ENCODE data around the gene GLYATL1. TPM values are rescaled to one million over a fixed set of nuclear protein-coding genes. Genes with fewer than 3 reads are reported as not detected.

GLYATL1 gene
- total and polyA plus RNA-seq, 2 of the 13 experiments (the other 11 are each of a cell fraction or from before 2014, with no cell fraction given): 0.17 TPM; not detected in 1

DNA sequence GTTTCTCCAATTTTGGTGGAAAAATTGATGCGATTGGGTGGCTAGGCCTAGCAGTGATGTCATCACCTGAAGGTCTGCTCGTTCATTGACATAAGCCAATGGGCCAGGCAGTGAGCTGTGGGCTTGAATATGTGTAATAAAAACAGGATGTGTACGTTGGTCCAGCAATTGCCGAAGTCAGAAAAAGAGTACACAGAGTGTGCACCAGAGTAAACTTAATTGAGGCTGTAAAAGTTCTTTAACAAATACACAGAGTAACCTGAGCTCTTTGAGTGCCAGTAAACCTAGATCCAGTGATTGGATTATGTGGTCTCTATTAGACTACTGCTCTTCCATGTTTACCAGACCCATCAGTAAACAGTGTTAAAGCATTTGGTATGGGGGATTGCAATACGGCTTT lies 13.0 kb upstream of the GLYATL1 start (continued):
- TF ChIP-seq ZNF558 (CRISPR knock-in tag; IDR thresholded peaks at IDR 0.05; ENCODE audit: borderline replicate concordance) (no peak), ZNF777 (CRISPR knock-in tag; IDR thresholded peaks at IDR 0.05) (no peak), MXI1 (IDR thresholded peaks at IDR 0.05; ENCODE audit: borderline replicate concordance, low read depth, low read length) (no peak), ZSCAN30 (CRISPR knock-in tag; IDR thresholded peaks at IDR 0.05) (no peak), ZNF260 (CRISPR knock-in tag; IDR thresholded peaks at IDR 0.05; ENCODE audit: borderline replicate concordance, low read depth) (no peak), NAIF1 (CRISPR knock-in tag; IDR thresholded peaks at IDR 0.05; ENCODE audit: borderline replicate concordance) (no peak), MTF2 (CRISPR knock-in tag; IDR thresholded peaks at IDR 0.05; ENCODE audit: borderline replicate concordance) (no peak), ZNF7 (CRISPR knock-in tag; IDR thresholded peaks at IDR 0.05) (no peak)
- TF ChIP-seq, protein P1, sequence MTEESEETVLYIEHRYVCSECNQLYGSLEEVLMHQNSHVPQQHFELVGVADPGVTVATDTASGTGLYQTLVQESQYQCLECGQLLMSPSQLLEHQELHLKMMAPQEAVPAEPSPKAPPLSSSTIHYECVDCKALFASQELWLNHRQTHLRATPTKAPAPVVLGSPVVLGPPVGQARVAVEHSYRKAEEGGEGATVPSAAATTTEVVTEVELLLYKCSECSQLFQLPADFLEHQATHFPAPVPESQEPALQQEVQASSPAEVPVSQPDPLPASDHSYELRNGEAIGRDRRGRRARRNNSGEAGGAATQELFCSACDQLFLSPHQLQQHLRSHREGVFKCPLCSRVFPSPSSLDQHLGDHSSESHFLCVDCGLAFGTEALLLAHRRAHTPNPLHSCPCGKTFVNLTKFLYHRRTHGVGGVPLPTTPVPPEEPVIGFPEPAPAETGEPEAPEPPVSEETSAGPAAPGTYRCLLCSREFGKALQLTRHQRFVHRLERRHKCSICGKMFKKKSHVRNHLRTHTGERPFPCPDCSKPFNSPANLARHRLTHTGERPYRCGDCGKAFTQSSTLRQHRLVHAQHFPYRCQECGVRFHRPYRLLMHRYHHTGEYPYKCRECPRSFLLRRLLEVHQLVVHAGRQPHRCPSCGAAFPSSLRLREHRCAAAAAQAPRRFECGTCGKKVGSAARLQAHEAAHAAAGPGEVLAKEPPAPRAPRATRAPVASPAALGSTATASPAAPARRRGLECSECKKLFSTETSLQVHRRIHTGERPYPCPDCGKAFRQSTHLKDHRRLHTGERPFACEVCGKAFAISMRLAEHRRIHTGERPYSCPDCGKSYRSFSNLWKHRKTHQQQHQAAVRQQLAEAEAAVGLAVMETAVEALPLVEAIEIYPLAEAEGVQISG (CRISPR knock-in tag; IDR thresholded peaks at IDR 0.05): no peak
- TF ChIP-seq, protein P2, sequence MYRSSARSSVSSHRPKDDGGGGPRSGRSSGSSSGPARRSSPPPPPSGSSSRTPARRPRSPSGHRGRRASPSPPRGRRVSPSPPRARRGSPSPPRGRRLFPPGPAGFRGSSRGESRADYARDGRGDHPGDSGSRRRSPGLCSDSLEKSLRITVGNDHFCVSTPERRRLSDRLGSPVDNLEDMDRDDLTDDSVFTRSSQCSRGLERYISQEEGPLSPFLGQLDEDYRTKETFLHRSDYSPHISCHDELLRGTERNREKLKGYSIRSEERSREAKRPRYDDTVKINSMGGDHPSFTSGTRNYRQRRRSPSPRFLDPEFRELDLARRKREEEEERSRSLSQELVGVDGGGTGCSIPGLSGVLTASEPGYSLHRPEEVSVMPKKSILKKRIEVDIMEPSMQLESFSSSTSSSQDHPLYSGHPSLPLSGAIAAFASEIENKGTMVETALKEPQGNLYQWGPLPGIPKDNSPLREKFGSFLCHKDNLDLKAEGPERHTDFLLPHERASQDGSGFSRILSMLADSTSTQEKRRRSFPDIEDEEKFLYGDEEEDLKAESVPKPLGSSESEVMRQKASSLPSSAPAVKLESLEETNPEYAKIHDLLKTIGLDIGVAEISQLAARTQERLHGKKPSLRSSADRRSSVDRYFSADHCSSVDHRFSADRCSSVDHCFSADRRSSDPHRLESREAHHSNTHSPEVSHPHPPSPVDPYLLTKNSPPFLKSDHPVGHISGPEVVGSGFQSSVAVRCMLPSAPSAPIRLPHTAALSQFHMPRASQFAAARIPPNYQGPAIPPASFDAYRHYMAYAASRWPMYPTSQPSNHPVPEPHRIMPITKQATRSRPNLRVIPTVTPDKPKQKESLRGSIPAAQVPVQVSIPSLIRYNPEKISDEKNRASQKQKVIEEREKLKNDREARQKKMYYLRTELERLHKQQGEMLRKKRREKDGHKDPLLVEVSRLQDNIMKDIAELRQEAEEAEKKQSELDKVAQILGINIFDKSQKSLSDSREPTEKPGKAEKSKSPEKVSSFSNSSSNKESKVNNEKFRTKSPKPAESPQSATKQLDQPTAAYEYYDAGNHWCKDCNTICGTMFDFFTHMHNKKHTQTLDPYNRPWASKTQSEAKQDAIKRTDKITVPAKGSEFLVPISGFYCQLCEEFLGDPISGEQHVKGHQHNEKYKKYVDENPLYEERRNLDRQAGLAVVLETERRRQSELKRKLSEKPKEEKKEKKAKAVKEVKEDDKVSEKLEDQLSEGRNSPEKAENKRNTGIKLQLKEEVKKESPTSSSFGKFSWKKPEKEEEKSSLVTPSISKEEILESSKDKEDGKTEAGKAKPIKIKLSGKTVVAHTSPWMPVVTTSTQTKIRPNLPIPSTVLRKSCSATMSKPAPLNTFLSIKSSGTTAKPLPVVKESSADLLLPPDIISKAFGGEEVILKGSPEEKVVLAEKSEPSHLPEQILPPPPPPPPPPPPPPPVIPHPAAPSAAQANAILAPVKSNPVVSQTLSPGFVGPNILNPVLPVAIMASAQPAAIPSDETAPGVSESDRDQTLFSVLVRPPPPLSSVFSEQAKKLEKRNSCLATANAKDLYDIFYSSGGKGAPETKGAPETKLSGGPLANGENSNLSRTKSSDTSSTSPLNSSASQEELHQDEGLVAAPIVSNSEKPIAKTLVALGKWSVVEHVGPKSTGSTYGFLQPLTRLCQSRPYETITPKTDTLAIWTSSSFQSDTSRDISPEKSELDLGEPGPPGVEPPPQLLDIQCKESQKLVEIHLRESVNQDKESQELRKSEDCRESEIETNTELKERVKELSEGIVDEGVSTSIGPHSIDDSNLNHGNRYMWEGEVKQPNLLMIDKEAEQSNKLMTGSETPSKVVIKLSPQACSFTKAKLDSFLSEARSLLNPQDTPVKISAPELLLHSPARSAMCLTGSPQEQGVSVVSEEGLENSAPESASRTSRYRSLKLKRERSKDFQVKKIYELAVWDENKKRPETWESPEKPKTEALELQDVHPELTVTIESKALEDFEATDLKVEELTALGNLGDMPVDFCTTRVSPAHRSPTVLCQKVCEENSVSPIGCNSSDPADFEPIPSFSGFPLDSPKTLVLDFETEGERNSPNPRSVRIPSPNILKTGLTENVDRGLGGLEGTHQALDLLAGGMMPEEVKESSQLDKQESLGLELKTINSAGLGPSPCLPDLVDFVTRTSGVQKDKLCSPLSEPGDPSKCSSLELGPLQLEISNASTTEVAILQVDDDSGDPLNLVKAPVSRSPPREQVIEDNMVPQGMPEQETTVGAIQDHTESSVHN (CRISPR knock-in tag; IDR thresholded peaks at IDR 0.05): no peak
- TF ChIP-seq, protein P3, sequence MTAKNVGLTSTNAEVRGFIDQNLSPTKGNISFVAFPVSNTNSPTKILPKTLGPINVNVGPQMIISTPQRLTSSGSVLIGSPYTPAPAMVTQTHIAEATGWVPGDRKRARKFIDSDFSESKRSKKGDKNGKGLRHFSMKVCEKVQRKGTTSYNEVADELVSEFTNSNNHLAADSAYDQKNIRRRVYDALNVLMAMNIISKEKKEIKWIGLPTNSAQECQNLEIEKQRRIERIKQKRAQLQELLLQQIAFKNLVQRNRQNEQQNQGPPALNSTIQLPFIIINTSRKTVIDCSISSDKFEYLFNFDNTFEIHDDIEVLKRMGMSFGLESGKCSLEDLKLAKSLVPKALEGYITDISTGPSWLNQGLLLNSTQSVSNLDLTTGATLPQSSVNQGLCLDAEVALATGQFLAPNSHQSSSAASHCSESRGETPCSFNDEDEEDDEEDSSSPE (CRISPR knock-in tag; IDR thresholded peaks at IDR 0.05): no peak
- TF ChIP-seq, protein P4, sequence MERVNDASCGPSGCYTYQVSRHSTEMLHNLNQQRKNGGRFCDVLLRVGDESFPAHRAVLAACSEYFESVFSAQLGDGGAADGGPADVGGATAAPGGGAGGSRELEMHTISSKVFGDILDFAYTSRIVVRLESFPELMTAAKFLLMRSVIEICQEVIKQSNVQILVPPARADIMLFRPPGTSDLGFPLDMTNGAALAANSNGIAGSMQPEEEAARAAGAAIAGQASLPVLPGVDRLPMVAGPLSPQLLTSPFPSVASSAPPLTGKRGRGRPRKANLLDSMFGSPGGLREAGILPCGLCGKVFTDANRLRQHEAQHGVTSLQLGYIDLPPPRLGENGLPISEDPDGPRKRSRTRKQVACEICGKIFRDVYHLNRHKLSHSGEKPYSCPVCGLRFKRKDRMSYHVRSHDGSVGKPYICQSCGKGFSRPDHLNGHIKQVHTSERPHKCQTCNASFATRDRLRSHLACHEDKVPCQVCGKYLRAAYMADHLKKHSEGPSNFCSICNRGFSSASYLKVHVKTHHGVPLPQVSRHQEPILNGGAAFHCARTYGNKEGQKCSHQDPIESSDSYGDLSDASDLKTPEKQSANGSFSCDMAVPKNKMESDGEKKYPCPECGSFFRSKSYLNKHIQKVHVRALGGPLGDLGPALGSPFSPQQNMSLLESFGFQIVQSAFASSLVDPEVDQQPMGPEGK (CRISPR knock-in tag; IDR thresholded peaks at IDR 0.05): no peak
- TF ChIP-seq, protein P5, sequence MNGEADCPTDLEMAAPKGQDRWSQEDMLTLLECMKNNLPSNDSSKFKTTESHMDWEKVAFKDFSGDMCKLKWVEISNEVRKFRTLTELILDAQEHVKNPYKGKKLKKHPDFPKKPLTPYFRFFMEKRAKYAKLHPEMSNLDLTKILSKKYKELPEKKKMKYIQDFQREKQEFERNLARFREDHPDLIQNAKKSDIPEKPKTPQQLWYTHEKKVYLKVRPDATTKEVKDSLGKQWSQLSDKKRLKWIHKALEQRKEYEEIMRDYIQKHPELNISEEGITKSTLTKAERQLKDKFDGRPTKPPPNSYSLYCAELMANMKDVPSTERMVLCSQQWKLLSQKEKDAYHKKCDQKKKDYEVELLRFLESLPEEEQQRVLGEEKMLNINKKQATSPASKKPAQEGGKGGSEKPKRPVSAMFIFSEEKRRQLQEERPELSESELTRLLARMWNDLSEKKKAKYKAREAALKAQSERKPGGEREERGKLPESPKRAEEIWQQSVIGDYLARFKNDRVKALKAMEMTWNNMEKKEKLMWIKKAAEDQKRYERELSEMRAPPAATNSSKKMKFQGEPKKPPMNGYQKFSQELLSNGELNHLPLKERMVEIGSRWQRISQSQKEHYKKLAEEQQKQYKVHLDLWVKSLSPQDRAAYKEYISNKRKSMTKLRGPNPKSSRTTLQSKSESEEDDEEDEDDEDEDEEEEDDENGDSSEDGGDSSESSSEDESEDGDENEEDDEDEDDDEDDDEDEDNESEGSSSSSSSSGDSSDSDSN (CRISPR knock-in tag; IDR thresholded peaks at IDR 0.05): no peak
